ENCODE measurements around the gene SNAP91. TPM values are rescaled to one million over a fixed set of nuclear protein-coding genes. Genes with fewer than 3 reads are reported as not detected.
"Not testable (repeated sequence)": the region's sequence is repeated elsewhere in the genome, so short reads cannot be mapped to it uniquely, and the experiment has no call there.

Gene SNAP91
- total RNA-seq, result 2.6 TPM
- long read RNA-seq, partial matches to known transcripts, result 0 of 2 reads
- long read RNA-seq, other reads (novel, unspliced or antisense), result 2 of 2 reads

DNA sequence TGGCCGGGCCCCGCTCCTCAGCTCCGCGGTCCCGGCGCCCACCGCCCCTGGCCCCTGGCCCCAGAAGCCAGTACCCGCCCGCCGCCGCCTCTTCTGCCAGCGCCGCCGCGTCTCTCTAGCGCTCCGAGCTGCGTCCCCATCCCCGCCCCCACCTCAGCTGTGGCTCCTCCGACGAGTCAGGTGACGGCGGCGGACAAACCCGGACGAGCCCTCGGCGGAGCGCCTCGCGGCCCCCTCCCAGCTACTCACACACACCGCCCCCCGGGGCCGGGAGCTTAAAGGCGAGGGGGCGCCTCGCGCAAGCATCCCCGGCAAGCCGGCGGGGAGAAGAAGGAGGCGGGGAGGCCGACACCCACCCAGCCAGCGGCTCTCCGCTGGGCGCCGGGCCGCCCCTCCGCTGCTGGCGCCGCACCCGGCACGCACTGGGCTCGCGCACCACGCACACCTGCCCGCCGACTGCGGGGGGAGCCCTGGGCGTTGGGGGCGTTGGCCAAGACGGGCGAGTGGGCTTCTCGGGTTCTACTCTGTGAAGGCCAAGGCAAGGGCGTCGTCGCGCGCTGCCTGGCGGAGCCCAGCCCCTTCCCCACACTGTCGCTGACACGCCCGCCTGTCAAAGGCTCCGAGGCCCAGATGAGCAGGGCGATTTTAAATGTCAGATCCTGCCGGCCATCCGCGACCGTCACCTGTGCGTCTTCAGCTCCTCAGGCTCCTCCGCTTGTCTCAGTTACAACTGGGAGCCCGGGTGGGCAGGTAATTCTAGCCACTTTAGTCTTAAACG, at the start of gene SNAP91:
Gene SNAP91 (minus strand): TSS at position 132 of the 778 bp plus-strand sequence. CDS start 1,174 bp downstream, outside the sequence.
- Histone ChIP-seq H3K4me1 (peaks cover 17% of the 10 kb centered on the region), H3K9me3 (replicated peaks) (peaks cover 21% of the 10 kb centered on the region), H3K27me3 (ENCODE audit: low read depth) (peaks cover 78% of the 10 kb centered on the region), H3K27ac (replicated peaks) (no peak within 1 kb of the TSS), H3K4me3 (peak within 1 kb of the TSS; percentile 65), H3K36me3 (no peaks in the 10 kb centered on the region)
- intact Hi-C loops (cut with micrococcal nuclease), result no loop called here
- no peak for TF ChIP-seq CTCF (IDR thresholded peaks at IDR 0.05; ENCODE audit: borderline replicate concordance)
- no peak for DNase-seq

- DNase-seq, result no peak
- Histone ChIP-seq H3K4me3 (no peak overlapping the region), H3K4me1 (no peaks in the 10 kb centered on the region), H3K36me3 (no peaks in the 10 kb centered on the region), H3K9me3 (replicated peaks) (peaks cover 51% of the 10 kb centered on the region), H3K27ac (replicated peaks) (no peak overlapping the region), H3K27me3 (ENCODE audit: low read depth) (no peaks in the 10 kb centered on the region)
- TF ChIP-seq CTCF (IDR thresholded peaks at IDR 0.05; ENCODE audit: borderline replicate concordance), result no peak
- intact Hi-C loops (cut with micrococcal nuclease), result no loop called here
These were observed 49.6 kb upstream of the SNAP91 start for GRCh38 chr6:83758533-83758932.

- intact Hi-C loops (cut with micrococcal nuclease), result no loop called here
- Histone ChIP-seq H3K36me3 (no peaks in the 10 kb centered on the region), H3K9me3 (replicated peaks) (peaks cover 64% of the 10 kb centered on the region), H3K4me3 (no peak overlapping the region), H3K27ac (replicated peaks) (no peak overlapping the region), H3K27me3 (ENCODE audit: low read depth) (no peaks in the 10 kb centered on the region), H3K4me1 (no peaks in the 10 kb centered on the region)
- no peak for TF ChIP-seq CTCF (IDR thresholded peaks at IDR 0.05; ENCODE audit: borderline replicate concordance)
- no peak for DNase-seq
These were observed 48.1 kb upstream of the SNAP91 start for GRCh38 chr6:83757021-83757420.

GRCh38 chr6:83756565-83756964, 47.7 kb upstream of the SNAP91 start:
- intact Hi-C loops (cut with micrococcal nuclease), result no loop called here
- no peak for DNase-seq
- Histone ChIP-seq H3K9me3 (replicated peaks) (peaks cover 64% of the 10 kb centered on the region), H3K27ac (replicated peaks) (no peak overlapping the region), H3K4me3 (no peak overlapping the region), H3K27me3 (ENCODE audit: low read depth) (no peaks in the 10 kb centered on the region), H3K4me1 (no peaks in the 10 kb centered on the region), H3K36me3 (no peaks in the 10 kb centered on the region)
- TF ChIP-seq CTCF (IDR thresholded peaks at IDR 0.05; ENCODE audit: borderline replicate concordance), result no peak

GRCh38 chr6:83752375-83752774, 43.5 kb upstream of the SNAP91 start:
- intact Hi-C loops (cut with micrococcal nuclease); H3K36me3 ChIP-seq; H3K4me1 ChIP-seq; H3K4me3 ChIP-seq; H3K27ac ChIP-seq (replicated peaks); DNase-seq; H3K27me3 ChIP-seq (ENCODE audit: low read depth): not testable (repeated sequence)
- peaks cover 49% of the 10 kb centered on the region for H3K9me3 ChIP-seq (replicated peaks)

DNA sequence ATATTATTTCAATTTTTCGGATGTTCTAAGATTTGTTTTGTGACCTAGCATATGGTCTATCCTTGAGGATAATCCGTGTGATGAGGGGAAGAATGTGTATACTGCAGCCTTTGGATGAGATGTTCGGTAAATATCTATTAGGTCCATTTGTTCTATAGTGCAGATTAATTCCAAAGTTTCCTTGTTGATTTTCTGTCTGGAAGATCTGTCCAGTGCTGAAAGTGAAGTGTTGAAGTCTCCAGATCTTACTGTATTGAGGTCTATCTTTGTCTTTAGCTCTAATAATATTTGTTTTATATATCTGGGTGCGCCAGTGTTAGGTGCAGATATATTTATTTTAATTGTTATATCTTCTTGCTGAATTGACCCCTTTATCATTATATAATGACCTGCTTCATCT, 32.2 kb upstream of the SNAP91 start:
- DNase-seq, result no peak
- no peak overlapping the region for H3K4me3 ChIP-seq
- intact Hi-C loops (cut with micrococcal nuclease), result no loop called here
- TF ChIP-seq CTCF (IDR thresholded peaks at IDR 0.05; ENCODE audit: borderline replicate concordance), result no peak
- no peak overlapping the region for H3K27ac ChIP-seq (replicated peaks)
- peaks cover 8% of the 10 kb centered on the region for H3K27me3 ChIP-seq (ENCODE audit: low read depth)
- peaks cover 25% of the 10 kb centered on the region for H3K9me3 ChIP-seq (replicated peaks)
- no peaks in the 10 kb centered on the region for H3K4me1 ChIP-seq
- no peaks in the 10 kb centered on the region for H3K36me3 ChIP-seq
